HTERT RPE-1 (cell line): Measurements from ENCODE around the gene PRKN.

Experiments used
- in situ Hi-C: fragments of 300-500 bp; cut with MboI; formaldehyde crosslinking; loops from 4 replicates; pipeline ENCODE4 v1.14.3; 2020; ENCODE audit warnings: low sequenced_read_pairs

The PRKN gene

DNA sequence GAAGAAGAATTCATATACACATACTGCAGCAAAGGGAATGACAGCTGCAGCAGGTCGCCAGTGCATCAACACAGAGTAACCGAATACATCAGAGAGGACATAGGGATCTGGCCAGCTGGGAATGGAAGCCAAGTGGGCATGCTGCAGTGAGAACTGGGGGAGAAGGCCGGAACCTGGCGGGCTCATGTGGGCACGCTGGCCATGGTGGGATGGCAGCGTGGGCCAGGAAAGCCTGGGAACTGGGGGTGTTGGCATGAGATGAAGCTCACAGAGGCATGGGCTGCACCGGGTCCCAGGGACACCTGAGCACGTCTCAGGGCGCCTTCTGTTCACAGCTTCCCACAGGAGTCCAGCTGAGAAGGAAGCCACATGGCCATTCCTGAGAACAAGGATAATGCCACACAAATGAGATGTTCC, 1314.2 kb downstream of the PRKN start:
- in situ Hi-C loops, result no loop called here

DNA sequence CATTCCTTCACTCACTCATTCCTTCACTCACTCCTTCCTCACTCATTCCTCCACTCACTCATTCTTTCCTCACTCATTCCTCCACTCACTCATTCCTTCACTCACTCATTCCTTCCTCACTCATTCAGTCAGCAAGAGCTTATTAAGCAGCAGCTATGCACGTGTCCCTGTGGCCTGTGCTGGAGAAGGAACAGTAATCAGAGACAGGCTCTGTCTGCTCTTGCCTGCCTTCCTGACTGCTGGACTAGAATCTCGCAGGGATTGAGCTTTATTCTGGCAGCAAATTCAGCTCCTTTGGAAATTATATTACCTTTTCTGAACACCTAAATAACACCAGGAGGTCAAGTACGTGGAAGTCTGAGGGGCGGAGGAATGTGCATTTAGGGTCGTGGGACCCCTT, 1314.8 kb downstream of the PRKN start:
- in situ Hi-C loops, result no loop called here

DNA sequence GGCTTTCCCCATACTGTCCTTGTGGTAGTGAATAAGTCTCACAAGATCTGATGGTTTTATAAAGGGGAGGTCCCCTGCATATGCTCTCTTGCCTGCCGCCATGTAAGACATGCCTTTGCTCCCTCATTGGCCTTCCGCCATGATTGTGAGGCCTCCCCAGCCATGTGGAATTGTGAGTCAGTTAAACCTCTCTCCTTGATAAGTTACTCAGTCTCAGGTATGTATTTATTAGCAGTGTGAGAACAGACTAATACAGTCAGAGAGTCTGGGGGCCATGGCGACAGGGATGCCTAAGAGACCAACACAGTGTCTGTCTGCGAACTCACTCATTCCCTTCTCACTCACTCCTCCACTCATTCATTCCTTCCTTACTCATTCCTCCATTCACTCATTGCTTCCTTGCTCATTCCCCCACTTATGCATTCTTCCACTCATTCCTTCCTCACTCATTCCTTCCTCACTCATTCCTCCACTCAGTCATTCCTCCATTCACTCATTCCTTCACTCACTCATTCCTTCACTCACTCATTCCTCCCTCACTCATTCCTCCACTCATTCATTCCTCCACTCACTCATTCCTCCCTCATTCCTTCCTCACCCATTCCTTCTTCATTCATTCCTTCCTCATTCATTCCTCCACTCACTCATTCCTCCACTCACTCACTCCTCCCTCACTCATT, 1316.2 kb downstream of the PRKN start:
- in situ Hi-C loops, result no loop called here

DNA sequence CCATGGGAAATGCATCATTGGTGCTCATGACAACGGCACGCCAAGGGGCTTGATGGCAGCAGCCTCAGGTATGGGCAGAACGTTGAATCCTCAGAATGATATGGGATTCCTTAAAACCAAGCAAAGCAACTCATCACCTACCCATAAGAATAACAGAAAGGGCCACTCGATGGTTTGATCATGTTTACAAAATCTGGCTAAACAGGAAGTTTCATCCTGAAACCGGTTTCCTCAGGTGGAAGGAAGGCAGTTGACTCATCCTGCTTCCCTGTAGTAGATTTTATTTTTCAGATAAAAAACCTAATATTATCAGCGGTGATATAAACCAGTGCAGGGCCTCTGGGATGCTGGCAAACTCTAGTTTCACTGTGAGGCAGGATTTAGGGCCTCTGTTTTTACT, 1316.8 kb downstream of the PRKN start:
- in situ Hi-C loops, result no loop called here

DNA sequence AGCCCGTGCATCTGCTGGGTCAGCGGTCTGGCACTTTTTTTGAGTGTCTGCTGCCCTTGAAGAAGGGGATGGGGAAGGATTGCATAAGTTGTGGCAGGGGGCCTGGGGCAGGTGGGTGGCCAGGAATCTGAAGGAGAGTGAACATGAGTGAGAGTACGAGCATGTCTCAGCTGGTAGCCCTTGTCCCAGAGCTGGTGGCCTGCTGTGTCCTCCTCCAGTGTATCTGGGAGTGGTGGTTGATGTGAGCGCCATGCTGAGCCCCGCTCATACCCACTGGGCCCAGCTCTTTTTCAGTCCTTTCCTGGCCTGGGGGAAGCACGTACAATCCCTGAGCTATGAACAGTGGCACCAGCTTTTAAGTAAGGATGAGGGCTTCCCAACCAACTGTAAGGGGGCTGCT, 1317.5 kb downstream of the PRKN start:
- in situ Hi-C loops, result no loop called here

DNA sequence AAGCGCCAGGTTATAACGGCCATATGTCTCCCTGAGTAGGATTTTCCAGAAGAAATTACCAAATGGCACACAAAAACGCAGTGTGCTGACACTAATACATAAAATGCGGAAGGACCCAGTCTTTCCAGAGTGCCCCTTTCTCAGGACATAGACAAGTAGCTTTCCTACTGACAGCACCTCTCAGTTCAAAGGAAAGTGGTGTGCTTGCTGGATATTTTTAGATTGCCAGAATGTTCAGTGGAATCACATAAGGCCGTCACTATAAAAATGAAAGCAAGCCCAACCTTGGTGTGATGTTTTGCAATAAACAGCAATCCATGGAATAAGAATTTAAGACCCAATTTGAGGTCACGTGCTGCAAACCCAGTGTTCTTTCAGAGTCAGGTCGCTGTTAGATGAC, 1318.2 kb downstream of the PRKN start:
- in situ Hi-C loops, result no loop called here

DNA sequence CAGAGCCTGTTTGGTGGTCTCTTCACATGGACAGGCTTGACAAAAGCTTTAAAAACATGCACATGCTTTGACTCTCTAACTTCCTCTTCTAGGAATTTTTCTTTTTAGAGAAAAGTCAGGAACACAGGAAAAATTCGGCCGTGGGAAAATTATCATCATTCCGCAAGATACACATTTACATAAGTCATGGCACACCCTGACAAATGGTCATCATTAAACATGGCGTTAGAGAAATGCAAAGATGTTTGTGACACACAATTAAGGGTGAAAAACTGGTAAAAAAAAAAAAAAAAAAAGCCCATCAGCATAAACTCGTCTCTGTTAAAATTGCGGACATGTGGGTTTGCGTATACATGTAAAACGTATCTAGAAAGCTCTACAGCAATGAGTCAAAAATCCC, 1319.5 kb downstream of the PRKN start:
- in situ Hi-C loops, result no loop called here

DNA sequence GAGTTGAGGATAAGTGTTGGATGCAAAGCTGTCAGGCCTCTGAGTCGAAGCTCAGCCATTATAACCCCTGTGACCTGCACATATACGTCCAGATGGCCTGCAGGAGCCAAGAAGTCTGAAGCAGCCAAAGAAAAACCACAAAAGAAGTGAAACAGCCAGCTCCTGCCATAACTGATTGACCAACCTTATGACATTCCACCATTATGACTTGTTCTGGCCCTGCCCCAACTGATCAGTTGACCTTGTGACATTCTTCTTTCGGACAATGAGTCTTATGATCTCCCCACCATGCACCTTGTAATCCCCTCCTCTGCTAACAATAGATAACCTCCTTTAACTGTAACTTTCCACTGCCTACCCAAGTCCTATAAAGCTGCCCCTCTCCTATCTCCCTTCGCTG, 1320.0 kb downstream of the PRKN start:
- in situ Hi-C loops, result no loop called here

DNA sequence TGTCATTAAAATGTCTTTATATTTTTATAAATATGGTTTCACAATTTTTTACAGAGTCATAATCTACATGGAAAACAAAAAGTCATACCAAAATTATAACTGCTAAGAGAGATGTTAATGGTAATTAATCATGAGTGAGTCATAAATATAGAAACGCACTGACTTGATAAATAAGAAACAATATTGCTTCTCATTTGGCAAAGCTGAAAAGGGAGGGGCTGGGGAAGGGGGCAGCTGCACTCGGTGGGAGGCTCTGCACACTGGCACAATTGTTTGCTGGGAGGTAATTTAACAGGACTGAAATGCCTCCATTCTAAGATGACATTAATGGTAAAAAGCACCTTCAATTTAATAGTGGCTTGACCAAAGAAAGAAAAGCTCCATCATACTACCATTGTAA, 1320.5 kb downstream of the PRKN start:
- in situ Hi-C loops, result no loop called here

DNA sequence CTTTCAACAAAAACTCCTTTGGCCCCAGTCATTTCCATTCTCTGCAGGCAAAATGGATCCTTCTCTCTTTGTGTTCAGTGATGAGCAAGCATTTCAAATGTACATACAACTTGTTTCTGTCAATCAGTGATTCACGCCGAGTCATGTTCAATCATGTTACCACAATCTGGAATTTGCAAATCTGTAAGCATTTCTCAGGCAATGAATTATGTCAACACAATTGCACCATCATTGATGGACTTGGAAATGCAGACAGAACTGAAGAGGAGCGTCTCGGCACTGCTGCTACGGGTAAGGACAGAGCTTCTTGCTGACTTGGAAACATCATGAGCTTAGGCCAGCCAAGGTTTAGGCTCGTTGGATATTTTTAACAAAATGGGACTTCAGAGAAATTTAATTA, 1320.9 kb downstream of the PRKN start:
- in situ Hi-C loops, result no loop called here

DNA sequence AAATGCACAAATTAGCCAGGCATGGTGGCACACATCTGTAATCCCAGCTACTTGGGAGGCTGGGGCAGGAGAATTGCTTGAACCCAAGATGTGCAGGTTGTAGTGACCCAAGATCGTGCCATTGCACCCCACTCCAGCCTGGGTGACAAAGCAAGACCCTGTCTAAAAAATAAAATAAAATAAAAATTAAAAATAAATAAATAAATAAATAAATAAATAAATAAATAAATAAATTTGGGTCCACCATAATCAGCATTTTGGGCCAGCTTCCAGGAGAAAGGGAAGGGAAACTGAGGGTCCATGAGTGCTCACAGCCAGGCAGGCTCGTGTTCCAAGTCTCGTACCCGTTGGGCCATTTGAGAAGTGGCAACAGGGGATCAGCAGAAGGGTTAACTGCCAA, 1322.1 kb downstream of the PRKN start:
- in situ Hi-C loops, result no loop called here

DNA sequence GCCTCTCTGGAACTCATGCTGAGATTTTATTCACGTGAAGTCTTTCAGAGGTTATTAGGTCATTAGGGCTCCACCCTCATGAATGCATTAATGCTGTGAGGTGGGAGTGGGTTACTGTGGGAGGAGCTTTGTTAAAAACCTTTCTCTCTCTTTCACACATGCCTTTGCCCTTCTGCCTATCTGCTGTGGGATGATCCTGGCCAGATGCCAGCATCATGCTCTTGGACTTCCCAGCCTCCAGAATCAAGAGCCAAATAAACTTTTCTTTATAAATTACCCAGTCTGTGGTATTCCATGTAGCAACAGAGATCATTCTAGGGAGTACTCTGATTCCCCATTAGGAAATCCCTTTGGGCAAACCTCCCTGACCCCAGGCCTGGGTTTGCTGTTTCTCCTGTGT, 1323.8 kb downstream of the PRKN start:
- in situ Hi-C loops, result no loop called here

DNA sequence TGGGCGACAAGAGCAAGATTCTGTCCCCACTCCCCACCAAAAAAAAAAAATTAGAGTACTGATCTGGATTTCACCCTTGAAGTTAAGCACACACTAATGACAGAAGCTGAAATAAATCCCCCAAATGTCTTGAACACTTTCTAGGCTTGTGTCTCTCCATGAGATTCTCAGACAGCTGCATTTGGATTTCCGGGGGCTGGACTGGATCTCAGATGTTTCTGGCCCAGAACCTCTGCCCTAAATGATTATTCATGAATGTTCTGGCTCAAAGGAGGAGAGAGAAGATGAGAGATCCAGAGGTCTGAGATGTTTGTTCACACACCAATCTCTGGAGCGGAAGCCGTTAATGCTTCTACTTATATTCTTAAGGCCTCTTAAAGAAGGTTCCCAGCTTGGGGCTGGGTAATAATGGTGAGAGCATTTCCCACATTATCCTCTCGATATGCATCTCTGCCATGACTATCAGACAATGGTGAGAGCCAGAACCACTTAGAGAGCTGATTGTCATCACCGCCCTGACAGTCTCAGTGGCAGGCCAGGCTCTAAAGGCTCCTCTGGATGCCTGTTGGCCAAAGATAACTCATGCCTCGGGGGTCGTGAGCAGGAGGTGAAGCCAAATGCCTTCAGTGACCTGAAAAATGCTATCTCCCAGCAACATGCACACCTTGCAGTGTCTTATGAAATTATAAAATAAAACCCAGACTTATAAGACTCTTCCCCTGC, 1325.8 kb downstream of the PRKN start:
- in situ Hi-C loops, result no loop called here

DNA sequence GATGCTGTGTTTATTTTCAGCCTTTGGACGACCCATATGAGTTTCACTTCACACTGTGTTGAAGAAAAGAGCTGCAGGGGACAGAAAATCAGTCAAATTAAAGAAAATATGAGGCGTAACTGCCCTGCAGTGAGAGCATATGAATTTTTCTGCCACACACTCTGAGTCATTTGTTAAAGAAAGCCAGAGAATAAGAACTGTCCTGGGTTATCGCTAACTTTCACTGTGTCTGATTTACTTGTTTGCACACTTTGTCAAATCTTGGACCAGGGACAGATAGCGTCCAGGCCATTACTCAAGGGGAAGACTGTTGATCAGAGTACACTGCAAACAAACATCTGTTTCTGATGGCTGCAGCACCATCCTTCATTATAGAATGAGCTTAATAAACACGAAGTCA, 1326.9 kb downstream of the PRKN start:
- in situ Hi-C loops, result no loop called here

DNA sequence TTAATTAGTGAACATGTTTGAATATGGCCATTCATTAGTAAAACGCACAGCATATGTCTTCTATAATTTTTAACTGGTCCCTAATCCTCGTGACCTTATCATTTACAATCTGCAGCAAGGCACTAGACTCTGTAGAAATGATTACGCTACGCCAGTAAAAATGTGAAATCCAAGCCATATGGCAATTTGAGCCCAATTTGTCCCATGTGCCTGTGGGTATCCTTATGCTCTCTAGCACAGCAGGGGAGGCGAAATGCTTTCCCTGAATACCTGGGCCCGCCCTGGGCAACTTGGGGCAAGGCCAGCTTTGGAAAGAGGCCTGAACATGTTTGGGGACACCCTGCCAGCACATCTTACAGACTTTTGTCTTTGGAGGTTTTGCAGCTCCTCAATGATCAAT, 1331.0 kb downstream of the PRKN start:
- in situ Hi-C loops, result no loop called here

DNA sequence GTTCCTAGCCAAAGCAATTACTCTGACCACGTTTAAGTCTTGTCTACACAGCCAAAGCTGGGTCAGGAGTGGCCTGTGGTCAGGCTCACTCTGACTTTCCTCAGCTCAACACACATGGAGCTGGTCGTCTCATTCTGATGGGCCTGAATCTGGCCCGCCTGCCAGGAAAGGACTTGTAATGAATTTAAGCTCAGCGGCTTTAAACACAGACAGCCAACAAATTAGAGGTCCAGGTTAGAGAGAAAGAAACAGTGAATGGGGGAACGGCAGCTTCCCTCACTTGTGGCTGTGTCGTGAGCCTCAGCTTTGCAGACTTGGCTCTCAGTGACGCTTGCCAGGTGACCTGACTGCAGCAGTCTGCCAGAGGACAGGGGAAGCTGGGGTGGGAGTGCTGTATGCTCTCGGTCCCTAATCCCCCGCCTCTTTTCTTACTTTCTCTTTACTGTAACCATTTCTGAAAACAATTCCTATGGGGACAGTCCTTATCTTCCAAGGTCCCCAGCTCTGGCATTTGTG, 1331.8 kb downstream of the PRKN start:
- in situ Hi-C loops, result no loop called here

DNA sequence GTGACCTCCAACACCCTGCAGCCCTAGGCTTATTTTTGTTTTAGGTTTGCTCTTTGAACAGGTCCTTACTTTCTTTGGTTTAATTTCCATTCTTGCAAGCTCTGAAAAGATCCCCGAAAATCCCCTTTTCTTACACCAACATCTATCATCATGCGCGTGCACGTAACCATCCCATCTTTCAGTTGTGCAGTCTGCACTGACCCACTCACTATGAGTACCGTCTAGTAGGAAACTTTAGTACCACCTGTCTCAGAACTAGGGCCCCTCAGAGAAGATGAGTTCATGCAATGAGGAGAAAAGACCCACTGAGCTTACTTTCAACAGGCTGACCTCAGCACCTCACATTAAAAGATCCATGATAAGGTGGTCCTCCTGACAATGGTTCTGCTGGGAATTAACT, 1333.1 kb downstream of the PRKN start:
- in situ Hi-C loops, result no loop called here

DNA sequence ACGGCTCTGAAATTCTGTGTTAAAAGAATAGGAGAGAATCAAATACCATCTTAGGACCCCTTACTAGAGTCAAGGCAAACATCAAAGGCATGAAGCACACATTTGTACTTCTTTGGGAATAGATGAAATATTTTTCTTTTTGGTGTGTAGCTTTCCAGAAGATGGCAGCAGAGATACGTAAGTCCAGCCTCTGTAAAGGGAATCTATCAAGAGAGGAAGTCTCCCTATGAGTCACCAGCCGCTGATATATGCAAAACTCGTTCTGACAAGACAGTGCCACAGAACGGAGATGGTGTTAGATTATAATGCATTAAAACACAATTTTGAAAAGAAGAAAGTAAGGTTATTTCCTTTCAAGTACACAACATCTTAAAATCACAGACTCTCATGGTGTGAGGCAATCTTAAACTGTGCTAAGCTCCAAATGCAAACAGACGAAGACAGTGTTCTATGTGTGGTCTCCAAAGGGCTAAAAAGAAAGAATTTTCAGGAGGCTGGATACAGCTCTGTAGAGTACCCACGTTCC, 1333.7 kb downstream of the PRKN start:
- in situ Hi-C loops, result no loop called here

DNA sequence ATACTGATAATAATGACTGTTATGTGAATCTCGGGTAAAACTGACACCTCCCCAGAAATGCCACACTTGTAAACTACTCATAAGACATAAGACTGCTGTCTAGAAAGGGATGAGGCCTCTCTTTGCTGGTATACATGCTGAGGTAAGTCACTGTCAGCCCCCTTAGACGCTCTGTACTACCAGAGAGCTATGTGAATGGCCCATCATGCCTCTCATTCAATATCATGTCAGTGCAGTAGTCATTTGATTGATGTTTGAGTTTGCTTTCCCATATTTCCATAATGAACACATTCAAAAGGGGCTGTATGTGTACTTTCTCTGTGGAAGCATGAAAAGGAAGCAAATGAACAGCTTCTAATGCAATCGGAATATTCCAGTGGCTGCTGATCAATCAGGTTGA, 1334.3 kb downstream of the PRKN start:
- in situ Hi-C loops, result no loop called here

DNA sequence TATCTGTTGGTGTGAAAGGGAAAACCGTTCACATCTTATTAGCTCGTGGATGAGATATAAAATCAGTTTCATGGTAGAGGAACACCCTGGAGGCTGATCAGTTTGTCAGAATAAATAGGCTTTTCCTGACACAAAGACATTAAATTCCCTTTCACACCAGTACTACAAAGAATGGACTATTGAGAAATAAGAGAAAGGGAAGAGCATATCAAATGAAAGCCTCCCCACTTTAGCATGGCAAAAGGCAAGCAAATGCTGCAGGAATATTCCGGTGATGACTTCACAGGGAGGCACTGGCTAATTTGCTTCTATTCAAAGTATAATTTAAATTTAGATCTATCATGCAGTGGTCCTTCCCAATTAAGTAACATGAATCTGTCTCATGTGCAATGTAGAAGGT, 1337.8 kb downstream of the PRKN start:
- in situ Hi-C loops, result no loop called here

DNA sequence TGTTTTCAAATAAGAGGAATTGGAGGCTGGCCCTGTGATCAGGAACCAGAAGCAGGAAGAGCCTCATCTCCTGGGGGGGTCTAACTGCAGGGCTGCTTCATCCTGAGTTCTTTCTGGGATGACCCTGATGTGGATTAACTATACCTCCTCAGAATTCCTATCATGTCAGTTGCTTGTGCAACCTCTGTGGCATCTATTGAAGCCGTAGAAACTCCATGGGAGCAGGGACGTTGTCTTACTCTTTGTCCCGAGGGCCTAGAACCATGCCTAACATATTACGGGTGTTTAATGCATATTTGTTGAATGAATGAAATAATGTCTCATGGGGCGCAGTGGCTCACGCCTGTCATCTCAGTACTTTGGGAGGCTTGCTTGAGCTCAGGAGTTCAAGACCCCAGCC, 1343.6 kb downstream of the PRKN start:
- in situ Hi-C loops, result no loop called here

DNA sequence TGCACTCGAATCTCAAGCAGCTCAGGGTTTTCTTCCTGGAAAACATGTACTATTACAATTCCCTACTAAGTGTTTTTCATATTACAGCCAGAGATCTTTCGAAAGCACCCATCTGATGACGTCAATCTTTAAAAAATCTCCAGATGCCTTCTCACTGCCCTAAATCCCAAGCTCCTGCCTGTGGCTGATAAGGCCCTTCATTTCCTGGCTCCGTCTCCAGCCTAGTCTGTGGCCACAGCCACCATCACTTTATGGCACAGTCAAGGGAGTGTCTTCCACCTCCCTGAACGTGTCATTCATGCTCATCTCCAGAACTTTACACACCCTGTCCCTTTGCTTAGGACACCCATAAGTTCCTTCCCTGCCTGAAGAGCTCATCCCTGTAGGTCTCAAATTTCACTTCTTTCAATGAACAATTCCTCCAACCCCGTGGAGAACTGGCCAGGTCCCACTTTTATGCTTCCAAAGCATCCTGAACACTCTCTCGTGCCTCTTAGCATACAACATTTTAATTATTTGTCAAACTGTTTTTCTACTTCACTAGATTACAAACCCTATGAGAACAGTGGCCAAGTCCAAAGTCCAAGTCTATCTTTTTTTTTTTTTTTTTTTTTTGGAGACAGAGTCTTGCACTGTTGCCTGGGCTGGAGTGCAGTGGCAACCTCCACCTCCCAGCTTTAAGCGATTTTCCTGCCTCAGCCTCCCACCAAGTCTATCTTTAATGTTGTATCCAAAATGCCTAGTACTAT, 1347.6 kb downstream of the PRKN start:
- in situ Hi-C loops, result no loop called here
